Measurements from ENCODE around the gene CCN5. TPM values are rescaled to one million over a fixed set of nuclear protein-coding genes. Genes with fewer than 3 reads are reported as not detected.
A peak's percentile ranks its signal among the peaks of the same experiment; 100 is the strongest.

Gene CCN5
- total and polyA plus RNA-seq, 2 of the 13 experiments (the other 11 are each of a cell fraction or from before 2014, with no cell fraction given), result 0.12 TPM; not detected in 1

- TF ChIP-seq MAZ (IDR thresholded peaks at IDR 0.05; ENCODE audit: borderline replicate concordance, low read depth, low read length), result no peak
- TF ChIP-seq MAZ (CRISPR knock-in tag; IDR thresholded peaks at IDR 0.05; ENCODE audit: low read depth), result no peak
- no peak for TF ChIP-seq RBM22 (optimal IDR thresholded peaks at IDR 0.05; ENCODE audit: low read length)
- TF ChIP-seq ZFYVE20 (CRISPR knock-in tag; IDR thresholded peaks at IDR 0.05; ENCODE audit: borderline replicate concordance, low read depth), result no peak
- no peak for TF ChIP-seq POLR2A (IDR thresholded peaks at IDR 0.05; ENCODE audit: insufficient read depth in 1 of 2, low read depth in 2 of 2, low read length in 2 of 2)
- TF ChIP-seq, protein P1, sequence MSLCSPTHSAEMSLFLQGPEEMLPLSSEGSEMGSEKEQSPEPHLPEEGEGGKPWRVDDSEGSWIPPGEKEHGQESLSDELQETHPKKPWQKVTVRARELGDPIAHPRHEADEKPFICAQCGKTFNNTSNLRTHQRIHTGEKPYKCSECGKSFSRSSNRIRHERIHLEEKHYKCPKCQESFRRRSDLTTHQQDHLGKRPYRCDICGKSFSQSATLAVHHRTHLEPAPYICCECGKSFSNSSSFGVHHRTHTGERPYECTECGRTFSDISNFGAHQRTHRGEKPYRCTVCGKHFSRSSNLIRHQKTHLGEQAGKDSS (CRISPR knock-in tag; IDR thresholded peaks at IDR 0.05; ENCODE audit: borderline replicate concordance, low read depth), result 0 out of 2 replicates have a peak, but pooled peaks have one; percentile 29
- no peak for TF ChIP-seq CBX5 (CRISPR knock-in tag; IDR thresholded peaks at IDR 0.05; ENCODE audit: borderline replicate concordance)
- no peak for TF ChIP-seq RXRA (CRISPR knock-in tag; IDR thresholded peaks at IDR 0.05)
- no peak for TF ChIP-seq AKAP8 (CRISPR knock-in tag; IDR thresholded peaks at IDR 0.05)
- no peak for TF ChIP-seq ZNF614 (CRISPR knock-in tag; IDR thresholded peaks at IDR 0.05; ENCODE audit: borderline replicate concordance)
- TF ChIP-seq PAXIP1 (CRISPR knock-in tag; conservative IDR thresholded peaks at IDR 0.05), result no peak
- TF ChIP-seq ARNTL (CRISPR knock-in tag; IDR thresholded peaks at IDR 0.05), result no peak
- TF ChIP-seq TARDBP (CRISPR knock-in tag; IDR thresholded peaks at IDR 0.05), result no peak
- TF ChIP-seq, protein P2, sequence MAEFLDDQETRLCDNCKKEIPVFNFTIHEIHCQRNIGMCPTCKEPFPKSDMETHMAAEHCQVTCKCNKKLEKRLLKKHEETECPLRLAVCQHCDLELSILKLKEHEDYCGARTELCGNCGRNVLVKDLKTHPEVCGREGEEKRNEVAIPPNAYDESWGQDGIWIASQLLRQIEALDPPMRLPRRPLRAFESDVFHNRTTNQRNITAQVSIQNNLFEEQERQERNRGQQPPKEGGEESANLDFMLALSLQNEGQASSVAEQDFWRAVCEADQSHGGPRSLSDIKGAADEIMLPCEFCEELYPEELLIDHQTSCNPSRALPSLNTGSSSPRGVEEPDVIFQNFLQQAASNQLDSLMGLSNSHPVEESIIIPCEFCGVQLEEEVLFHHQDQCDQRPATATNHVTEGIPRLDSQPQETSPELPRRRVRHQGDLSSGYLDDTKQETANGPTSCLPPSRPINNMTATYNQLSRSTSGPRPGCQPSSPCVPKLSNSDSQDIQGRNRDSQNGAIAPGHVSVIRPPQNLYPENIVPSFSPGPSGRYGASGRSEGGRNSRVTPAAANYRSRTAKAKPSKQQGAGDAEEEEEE (CRISPR knock-in tag; IDR thresholded peaks at IDR 0.05; ENCODE audit: borderline replicate concordance), result no peak
- TF ChIP-seq, protein P3, sequence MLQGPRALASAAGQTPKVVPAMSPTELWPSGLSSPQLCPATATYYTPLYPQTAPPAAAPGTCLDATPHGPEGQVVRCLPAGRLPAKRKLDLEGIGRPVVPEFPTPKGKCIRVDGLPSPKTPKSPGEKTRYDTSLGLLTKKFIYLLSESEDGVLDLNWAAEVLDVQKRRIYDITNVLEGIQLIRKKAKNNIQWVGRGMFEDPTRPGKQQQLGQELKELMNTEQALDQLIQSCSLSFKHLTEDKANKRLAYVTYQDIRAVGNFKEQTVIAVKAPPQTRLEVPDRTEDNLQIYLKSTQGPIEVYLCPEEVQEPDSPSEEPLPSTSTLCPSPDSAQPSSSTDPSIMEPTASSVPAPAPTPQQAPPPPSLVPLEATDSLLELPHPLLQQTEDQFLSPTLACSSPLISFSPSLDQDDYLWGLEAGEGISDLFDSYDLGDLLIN (CRISPR knock-in tag; IDR thresholded peaks at IDR 0.05; ENCODE audit: borderline replicate concordance), result no peak
- TF ChIP-seq, protein P4, sequence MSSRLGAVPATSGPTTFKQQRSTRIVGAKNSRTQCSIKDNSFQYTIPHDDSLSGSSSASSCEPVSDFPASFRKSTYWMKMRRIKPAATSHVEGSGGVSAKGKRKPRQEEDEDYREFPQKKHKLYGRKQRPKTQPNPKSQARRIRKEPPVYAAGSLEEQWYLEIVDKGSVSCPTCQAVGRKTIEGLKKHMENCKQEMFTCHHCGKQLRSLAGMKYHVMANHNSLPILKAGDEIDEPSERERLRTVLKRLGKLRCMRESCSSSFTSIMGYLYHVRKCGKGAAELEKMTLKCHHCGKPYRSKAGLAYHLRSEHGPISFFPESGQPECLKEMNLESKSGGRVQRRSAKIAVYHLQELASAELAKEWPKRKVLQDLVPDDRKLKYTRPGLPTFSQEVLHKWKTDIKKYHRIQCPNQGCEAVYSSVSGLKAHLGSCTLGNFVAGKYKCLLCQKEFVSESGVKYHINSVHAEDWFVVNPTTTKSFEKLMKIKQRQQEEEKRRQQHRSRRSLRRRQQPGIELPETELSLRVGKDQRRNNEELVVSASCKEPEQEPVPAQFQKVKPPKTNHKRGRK (CRISPR knock-in tag; IDR thresholded peaks at IDR 0.05), result no peak
- no peak for TF ChIP-seq GABPA (IDR thresholded peaks at IDR 0.05; ENCODE audit: low read depth, low read length)
- TF ChIP-seq GABPA (CRISPR knock-in tag; IDR thresholded peaks at IDR 0.05; ENCODE audit: low read depth), result no peak
- no peak for TF ChIP-seq CHD2 (IDR thresholded peaks at IDR 0.05; ENCODE audit: low read depth, low read length)
- TF ChIP-seq MIER2 (CRISPR knock-in tag; IDR thresholded peaks at IDR 0.05), result no peak
- TF ChIP-seq REXO4 (CRISPR knock-in tag; IDR thresholded peaks at IDR 0.05; ENCODE audit: borderline replicate concordance), result no peak
These were observed 37.1 kb downstream of the CCN5 start (continued) for GRCh38 chr20:44752099-44752931.
